NCI-H1930 (cell line): Measurements from ENCODE around the gene LCN9.
"Not testable (repeated sequence)": the region's sequence is repeated elsewhere in the genome, so short reads cannot be mapped to it uniquely, and the experiment has no call there.

Source experiments
- DNase-seq, 2 experiments: peaks; one replicate each; lab custom pipeline; 2025; lab: John Stamatoyannopoulos, UW

The LCN9 gene

GRCh38 chr9:135671591-135672041 is 8.5 kb downstream of the LCN9 start:
- no peak for DNase-seq

- DNase-seq, result not testable (repeated sequence)
Observed at GRCh38 chr9:135672786-135673185, 9.7 kb downstream of the LCN9 start.

GRCh38 chr9:135673941-135674340 is 10.8 kb downstream of the LCN9 start:
- no peak for DNase-seq

GRCh38 chr9:135674977-135675376 is 11.9 kb downstream of the LCN9 start:
- no peak for DNase-seq

GRCh38 chr9:135676891-135677290 is 13.8 kb downstream of the LCN9 start:
- no peak for DNase-seq

- DNase-seq, result no peak
Observed at GRCh38 chr9:135677641-135678168, 14.6 kb downstream of the LCN9 start.

GRCh38 chr9:135678236-135679017 is 15.3 kb downstream of the LCN9 start:
- no peak for DNase-seq

- DNase-seq, result no peak
Observed at GRCh38 chr9:135680056-135680455, 16.9 kb downstream of the LCN9 start.

GRCh38 chr9:135681161-135681560 is 18.1 kb downstream of the LCN9 start:
- no peak for DNase-seq

- no peak for DNase-seq
Observed at GRCh38 chr9:135683401-135684034, 20.4 kb downstream of the LCN9 start.

GRCh38 chr9:135684691-135685090 is 21.6 kb downstream of the LCN9 start:
- DNase-seq, result no peak

GRCh38 chr9:135687216-135687615 is 24.1 kb downstream of the LCN9 start:
- no peak for DNase-seq

GRCh38 chr9:135689011-135689410 is 25.9 kb downstream of the LCN9 start:
- no peak for DNase-seq

- no peak for DNase-seq
Observed at GRCh38 chr9:135690836-135691570, 27.9 kb downstream of the LCN9 start.

GRCh38 chr9:135692410-135692809 is 29.3 kb downstream of the LCN9 start:
- DNase-seq, result no peak

GRCh38 chr9:135693265-135693664 is 30.2 kb downstream of the LCN9 start:
- no peak for DNase-seq

GRCh38 chr9:135693771-135694170 is 30.7 kb downstream of the LCN9 start:
- DNase-seq, result no peak

- DNase-seq, result no peak
Observed at GRCh38 chr9:135694414-135694813, 31.3 kb downstream of the LCN9 start.

- no peak for DNase-seq
Observed at GRCh38 chr9:135695036-135695435, 31.9 kb downstream of the LCN9 start.

- no peak for DNase-seq
Observed at GRCh38 chr9:135695642-135696041, 32.5 kb downstream of the LCN9 start.

GRCh38 chr9:135696446-135696845 is 33.3 kb downstream of the LCN9 start:
- DNase-seq, result no peak

GRCh38 chr9:135697226-135697625 is 34.1 kb downstream of the LCN9 start:
- DNase-seq, result no peak

- DNase-seq, result no peak
Observed at GRCh38 chr9:135698236-135698635, 35.1 kb downstream of the LCN9 start.
